Middle frontal gyrus (tissue), 1 donor: Measurements from ENCODE around the gene LOXL3.
"Not testable (repeated sequence)": the region's sequence is repeated elsewhere in the genome, so short reads cannot be mapped to it uniquely, and the experiment has no call there.

Experiments
- DNase-seq: peaks from one replicate; pipeline ENCODE4 v3.0.0-alpha.2; 2015; ENCODE audit warnings: low spot score; ENCODE audit errors: extremely low spot score

LOXL3 gene

DNA sequence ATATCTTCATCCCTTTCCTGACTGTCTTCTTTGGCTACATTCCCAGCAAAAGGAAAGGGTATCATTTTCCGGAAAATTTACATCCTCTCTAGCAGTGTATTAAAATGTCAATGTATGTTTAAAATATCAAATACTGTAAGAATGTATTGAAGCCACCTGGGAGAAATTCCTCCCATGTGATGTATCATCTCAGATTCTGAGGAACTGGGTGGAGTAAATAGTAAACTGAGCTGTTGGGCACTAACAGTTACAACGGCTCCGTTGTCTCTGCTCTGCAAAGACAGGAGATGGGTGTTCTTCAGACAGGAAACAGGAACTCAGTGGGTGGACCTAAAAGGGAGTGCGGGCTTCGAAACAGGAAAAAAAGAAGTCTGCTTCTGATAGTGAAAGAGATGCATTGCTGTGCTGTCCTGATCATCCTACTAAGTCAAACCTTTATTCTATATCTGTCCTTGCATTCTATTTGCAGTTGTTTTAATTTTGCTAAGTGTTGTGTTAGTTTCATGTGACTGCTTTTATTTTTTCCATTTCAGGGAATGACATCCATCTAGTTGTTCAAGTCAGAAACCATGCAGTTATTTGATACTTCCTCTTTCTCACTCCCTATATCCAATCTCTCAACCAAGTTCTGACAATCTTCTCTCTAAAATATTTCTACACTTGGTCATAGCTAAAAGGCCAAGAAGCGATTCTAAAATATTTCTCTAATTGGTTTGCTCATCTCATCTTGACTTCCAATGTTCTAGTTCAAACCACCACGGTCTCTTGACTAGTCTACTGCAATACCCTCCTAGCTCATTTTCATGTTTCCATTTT is 20.2 kb upstream of the LOXL3 start:
- DNase-seq, result no peak

DNA sequence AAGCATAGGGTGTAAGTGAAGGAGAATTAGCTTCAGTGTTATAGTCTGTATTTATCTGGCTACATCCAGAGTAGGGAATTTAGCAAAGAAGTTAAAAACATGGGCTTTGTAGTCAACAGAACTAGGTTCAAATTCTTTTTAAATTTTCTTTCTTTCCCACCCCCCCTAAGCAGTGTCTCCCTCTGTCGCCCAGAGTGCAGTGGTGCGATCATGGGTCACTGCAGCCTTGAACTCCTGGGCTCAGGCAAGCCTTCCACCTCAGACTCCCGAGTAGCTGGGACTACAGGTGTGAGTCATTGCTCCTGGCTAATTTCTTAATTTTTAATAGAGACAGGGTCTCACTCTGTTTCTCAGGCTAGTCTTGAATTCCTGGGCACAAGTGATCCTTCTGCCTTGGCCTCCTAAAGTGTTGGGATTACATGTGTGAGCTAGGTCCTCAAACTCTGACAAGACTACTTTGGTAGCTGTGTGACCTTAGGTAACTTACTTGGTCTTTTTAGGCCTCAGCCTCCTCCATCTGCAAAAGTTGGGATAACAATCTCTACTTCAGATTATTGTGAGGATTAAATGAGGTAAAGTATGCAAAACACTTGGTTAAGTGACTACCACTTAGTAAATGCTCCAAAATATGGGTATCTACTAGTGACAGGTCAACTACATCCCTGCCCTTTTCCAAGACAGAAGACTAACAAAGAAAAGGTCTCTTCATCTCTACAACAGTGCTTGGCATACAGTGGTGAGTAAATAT is 18.6 kb upstream of the LOXL3 start:
- no peak for DNase-seq

DNA sequence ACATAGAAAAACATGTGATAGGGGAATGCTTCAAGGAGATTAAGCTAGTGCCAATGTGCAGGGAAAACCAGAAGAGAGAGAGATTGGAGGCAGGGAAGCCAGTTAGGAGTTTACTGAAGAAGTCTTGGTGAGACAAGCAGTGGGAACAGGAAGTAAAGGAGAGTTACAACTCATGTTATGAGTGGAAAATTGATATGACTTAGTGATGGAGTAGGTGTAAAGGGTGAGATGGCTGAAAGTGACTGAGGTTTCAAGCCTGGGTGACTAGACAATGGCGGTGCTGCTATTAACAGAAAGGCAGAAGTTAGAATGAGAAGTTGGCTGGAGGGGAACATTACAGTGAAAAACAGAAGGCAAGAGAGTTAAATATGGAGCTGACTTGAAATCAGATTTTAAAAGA is 17.3 kb upstream of the LOXL3 start:
- DNase-seq, result no peak

DNA sequence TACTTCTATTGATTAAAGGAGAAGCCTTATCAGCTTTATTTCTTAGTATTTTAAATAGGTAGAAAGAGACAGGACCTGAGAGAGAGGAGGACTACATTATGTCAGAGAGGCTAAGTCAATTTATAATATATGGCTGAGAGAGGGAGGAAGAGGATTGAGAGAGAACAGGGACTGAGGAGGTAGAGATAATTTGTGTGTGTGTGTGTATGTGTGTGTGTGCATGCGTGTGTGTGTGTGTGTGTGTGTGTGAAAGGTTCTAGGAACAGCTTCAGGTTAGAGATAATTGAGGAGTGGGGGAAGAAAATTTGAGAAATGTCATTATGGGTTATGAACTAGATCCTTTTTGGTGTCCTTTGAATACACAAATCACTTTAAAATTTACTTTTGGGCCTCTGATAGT is 15.9 kb upstream of the LOXL3 start:
- DNase-seq, result no peak

DNA sequence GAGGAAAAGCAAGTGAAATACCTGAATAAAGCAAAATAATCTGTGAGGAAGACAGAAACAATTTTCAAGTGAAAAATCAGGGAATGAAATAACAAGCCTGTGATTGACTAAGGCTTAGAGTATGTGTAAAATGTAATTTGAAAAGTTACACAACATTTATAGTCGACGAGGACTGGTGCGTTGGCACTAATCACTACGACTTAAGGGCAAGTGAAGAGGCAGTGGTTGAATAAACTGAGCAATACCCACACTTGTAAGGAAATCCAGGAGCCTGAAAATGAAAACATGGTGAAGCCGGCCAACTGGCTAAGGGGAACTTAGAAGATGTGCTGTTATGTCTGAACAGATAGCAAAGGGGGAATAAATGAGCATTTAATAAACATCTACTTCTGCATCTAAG is 14.1 kb upstream of the LOXL3 start:
- no peak for DNase-seq

DNA sequence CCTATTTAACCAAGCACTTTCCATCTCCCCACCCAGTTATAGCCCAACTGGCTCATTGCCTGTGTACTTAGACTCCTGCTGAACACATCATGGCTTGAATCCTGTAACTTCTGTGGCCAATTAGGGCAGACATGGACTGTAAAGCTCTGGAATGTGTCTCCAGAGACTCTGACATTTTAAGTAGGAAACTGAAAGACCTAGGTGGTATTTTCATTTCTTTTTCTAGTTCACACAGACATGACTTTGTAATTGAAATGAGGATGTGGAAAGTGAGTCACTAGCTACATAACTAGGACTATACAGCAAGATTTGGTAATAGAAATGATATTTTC is 13.0 kb upstream of the LOXL3 start:
- no peak for DNase-seq

DNA sequence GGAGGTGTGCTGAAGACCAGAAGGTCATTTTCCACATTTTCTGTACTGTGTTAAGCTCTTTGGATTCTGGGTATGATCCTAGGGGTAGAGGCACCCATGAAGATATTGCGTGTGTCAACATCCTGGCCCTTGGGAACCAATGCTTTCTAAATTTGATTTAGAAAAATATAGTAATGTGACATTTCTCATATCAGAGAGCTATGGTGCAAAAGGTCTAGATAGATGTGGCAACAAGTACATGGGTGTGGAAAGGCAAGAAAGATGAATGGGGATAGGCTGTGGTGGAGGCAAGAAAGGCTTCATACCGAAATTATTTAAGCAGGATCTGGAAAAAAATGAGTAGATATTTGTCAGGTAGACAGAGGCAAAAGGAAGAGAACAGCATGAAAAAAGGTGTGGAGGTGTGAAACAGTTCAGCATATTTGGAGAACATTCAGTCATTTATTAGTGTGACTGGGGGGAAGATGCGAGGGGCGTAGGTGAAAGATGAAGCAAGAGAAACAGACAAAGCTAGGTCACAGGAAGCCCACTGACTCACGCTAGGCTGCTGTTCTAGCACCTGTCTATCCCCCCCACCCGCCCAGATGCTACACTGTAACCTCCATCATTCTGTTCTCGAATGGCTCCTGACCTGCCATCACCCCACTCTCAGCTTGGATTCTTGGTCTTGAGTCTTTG is 12.5 kb upstream of the LOXL3 start:
- no peak for DNase-seq

DNA sequence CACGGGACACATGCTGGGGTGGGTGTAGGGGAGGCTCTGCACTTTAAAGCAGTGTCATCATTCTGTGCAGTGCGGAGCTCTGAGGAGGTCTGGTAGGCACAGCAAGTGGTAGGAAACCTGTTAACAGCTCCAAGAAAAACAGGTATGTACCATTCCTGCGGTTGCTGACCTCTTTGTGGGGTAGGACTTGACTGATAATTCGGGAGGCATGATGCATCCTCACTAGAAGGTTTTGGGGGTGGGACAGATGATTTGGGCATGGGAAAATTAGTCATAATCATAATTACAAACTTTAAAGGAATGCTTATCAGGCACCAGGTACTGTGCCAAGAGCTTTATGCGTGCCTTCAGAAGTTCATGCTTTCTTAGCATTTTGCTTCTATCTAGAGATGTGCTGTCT is 10.5 kb upstream of the LOXL3 start:
- DNase-seq, result no peak

DNA sequence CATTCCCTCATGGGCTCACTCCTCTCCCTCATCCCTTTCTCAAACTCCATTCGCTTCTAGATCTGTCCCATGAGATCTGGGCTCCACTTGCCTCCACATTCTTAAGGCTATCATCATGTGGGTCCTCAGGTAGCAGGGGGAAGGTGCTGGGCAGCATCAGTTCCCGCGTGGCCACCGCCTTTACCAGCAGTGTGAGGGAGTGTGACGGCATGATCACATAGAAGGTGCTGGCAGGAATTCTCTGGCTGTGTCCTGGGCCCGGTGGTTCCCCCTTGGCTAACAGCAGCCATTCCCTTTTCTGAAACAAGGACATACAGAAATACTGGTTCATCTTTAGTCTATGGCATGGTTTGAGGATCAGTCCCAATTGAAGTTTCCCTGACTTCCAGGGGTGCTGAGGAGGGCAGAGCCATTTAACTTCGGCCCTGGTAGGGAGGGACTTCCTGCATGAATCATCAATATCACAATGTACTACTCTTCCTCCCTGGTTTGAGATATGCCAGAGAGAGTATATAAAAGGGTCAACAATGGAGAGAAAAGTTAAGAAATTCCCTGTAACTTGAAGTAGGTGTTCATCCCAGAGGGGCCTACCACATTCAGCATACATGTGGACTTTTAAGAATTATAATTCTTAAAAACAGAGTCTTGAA is 8.5 kb upstream of the LOXL3 start:
- DNase-seq, result no peak

DNA sequence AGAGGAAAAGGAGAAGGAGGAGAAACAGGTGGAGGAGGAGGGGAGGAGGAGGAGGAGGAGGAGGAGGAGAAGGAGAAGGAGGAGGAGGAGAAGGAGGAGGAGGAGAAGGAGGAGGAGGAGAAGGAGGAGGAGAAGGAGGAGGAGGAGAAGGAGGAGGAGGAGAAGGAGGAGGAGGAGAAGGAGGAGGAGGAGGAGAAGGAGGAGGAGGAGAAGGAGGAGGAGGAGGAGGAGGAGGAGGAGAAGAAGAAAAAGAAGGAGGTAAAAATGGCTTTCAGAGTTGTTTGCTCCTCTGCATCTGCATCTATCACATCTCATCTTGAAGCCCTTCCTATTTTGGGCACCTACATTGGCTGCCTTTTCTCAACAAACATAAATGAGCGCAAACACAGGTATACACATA is 7.3 kb upstream of the LOXL3 start:
- DNase-seq, result not testable (repeated sequence)

DNA sequence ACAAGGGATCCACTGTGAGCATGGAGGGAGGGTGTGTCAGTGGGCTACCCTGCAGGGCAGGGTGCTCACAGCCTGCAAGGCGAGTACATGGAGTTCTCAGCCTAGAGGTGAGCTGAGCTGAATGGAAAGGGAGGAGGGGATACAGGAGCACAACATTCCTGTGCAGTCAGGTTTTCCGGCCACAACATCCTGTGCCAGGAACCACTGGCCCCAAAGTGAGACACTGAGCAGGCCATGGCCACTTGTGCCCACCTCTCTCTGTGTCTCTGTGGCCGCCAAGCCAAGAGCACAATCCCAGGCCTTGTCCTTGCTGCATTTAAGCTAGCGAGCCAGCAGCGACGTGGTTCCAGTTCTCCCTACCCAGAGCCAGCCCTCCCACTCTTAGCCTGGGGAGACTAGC is 6.8 kb upstream of the LOXL3 start:
- no peak for DNase-seq

DNA sequence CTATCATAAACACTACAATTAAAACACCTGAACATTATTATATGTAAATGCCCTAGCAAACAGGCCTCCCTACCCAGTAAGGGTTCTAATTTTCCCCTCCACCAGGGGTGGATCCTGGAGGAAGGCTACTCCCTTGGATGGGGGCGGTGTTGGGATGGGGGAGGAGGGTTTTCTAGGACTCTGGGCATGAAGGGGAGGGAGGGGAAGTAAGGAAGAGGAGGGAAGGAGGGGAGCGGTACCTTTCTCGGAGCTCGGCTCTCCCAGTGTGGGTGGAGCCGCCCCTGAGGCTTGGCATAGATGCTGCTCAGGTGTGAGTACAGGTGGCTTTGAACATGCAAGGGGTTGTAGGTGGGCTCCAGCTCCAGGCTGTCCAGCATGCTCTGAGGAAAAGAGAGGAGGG is 6.2 kb upstream of the LOXL3 start:
- DNase-seq, result no peak

DNA sequence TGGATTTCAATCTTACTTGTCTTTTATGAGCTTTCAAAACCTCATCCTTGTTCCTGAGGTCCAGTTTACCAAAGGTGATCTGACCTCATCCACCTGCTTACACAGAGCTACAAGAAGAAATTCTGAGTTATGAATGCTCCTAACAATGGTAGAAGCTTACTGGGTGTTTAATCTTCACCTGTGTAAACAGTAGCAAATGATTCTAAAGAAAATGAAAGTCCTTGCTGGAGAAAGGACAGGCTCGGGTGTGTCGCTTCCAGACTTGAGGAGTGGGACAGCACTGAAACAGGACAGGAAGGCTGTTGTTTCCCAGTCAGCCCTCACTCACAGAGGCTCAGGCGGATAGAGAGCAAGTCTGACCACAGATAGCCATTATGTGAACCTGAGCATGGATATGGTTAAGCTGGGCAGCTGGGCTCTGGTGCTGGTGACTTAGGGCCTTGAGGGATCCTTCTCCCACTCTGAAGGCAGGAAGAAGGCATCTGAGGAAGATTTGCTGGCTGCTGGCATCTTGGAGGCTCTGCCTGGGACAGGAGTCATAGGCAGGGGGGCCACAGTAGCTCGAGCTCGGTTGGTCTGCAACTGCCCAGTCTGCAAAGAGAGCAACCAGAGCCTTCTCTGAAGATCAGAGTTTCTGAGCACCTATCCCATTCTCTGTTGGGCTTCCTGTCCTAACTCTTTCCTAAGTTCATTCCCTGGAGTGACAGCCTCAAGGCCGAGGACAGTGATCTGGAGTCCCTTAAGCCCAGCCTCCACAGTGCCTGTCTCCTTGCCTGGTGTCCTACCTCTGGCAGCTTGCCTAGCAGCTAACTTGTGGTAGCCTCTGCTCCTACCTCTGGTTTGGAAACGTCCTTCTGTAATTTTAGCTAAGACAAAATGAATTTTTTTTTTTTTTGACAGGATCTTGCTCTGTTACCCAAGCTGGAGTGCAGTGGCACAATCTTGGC is 4.8 kb upstream of the LOXL3 start:
- DNase-seq, result no peak

DNA sequence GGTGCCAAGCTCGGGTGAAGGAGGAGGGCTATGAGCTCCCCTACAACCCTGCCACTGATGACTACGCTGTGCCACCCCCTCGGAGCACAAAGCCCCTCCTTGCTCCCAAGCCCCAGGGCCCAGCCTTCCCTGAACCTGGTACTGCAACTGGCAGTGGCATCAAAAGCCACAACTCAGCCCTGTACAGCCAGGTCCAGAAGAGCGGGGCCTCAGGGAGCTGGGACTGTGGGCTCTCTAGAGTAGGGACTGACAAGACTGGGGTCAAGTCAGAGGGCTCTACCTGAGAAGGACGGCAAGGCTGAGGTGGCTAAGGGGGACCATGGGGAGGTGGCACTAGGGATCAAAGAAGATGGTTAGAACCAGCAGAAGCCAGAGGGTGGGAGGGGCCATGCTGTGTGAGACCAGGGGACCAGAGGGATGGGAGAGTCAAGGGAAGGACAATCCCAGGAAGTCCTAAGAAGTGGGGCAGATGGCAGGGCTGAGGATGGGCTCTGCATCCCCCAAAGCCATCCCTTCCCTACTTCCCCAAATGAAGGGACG is 3.2 kb upstream of the LOXL3 start:
- DNase-seq, result no peak

DNA sequence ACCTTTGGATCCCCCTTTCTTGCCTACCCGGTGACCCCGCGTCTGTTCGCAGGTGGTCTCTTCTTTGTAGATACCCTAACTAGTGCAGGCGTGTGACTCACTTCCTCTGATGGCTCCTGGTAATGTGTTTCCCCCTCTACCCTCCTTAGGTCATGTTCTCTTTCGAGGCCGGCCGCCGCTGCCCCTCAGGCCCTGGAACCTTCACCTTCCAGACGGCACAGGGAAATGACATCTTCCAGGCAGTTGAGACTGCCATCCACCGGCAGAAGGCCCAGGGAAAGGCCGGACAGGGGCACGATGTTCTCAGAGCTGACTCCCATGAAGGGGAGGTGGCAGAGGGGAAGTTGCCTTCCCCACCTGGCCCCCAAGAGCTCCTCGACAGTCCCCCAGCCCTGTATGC is 2.4 kb upstream of the LOXL3 start:
- no peak for DNase-seq

DNA sequence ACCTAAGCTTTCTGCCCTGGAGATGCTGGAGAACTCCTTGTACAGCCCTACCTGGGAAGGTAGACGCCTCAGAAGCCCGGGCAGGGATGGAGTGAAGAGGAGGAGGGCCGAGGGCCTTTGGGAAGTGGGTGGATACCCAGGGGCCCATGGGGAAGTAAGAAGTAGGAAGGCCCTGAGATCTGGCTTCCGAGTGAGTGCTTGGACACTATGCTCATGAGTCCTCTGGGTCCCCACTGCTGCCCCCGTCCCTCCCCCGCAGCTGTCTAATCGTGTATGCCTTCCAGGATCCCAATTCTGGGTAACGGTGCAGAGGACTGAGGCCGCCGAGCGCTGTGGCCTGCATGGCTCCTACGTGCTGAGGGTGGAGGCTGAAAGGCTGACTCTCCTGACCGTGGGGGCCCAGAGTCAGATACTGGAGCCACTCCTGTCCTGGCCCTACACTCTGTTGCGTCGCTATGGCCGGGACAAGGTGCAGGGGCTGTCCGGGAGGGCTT is 1.9 kb upstream of the LOXL3 start:
- no peak for DNase-seq

DNA sequence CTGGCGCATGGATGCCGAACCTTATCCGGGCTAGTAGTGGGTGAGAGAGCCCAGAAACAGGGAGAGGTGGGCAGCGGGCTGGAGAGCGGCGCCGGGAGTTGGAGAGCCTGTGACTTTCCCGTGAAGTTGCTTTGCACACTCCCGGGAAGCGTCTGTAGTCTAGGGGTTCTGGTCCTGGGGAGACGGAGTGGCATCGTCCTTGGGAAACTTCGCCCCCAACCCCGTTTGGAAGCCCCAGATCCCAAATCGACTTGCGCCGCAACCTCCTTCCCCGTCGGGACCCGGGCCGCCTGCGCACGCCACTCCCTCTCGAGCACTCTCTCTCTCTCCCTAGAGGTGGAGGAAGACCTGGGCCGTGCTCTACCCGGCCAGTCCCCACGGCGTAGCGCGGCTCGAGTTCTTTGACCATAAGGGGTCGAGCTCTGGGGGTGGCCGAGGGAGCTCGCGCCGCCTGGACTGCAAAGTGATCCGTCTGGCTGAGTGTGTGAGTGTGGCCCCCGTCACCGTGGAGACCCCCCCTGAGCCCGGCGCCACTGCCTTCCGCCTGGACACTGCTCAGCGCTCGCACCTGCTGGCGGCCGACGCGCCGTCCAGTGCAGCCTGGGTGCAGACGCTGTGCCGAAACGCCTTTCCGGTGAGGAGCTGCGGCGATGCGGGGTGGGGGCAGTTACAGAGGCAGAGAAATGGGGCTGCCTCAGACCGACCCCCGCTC is 1.2 kb upstream of the LOXL3 start:
- DNase-seq, result no peak

DNA sequence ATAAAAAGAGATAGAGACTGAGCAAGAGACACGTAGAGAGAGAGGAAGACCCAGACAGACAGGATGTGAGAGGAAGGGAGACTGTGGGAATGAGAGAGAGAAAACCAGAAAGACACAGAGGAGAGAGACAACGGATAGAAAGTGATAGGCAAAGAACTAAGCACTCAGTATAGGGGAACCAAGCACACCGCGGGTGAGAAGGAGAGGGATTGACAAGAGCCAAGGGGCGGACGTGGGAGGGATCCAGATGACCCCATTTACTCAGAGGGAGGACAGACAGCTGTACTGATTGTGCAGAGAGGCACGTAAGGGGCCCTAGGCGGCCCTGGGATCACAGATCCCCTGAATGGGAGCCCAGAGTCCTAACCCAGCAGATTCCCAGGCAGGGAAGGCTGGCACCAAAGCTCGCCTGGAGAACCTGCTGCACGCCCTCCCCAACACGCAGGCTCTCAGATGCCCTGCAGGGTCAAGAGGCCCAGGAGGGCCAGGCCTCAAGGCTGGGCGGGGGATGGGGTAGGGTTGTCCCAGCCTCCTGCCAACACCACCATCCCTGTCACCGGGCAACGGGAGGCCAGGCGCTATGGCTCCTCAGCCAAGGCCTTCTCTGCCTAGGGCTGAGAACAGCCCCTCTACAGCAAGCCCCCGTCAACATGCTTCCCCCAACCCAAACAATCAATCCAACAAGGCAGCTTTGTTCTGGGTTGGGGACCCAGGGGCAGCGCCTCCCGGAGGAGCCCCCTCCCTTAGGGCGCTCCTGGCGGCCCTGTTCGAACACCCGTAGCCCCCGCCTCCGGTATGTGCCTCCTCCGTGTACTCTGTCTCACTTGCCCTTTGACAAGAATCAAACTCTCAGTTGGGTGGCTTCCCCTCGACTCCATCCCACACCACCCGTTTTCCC is 579 bp downstream of the LOXL3 start:
- no peak for DNase-seq
